Measurements from ENCODE around the gene C22orf23. TPM values are rescaled to one million over a fixed set of nuclear protein-coding genes. Genes with fewer than 3 reads are reported as not detected.

C22orf23 gene
- total and polyA plus RNA-seq, 8 donors = 0.09 to 0.68 (median 0.27) TPM; not detected in 2

GRCh38 chr22:37996515-37997246 lies 43.3 kb upstream of the C22orf23 start:
- no peaks in the 10 kb centered on the region for H3K36me3 ChIP-seq
- no peak for DNase-seq
- no peaks in the 10 kb centered on the region for H3K9me3 ChIP-seq
- H3K4me1 ChIP-seq = peaks cover 0 to 3% (median 0%) of the 10 kb centered on the region in 3 donors
- ATAC-seq = peak in 1 of 4 donors; percentile 28
- H3K27ac ChIP-seq = no peak overlapping the region
- no peak for FAIRE-seq
- no peak overlapping the region for H3K4me3 ChIP-seq
- intact Hi-C loops (cut with DNase I) = no loop called here
- no peak for TF ChIP-seq CTCF (IDR thresholded peaks at IDR 0.05)
- 75 to 79% methylated on average over 8 of the region's 8 CpGs for WGBS, 2 donors
- H3K27me3 ChIP-seq = no peaks in the 10 kb centered on the region

- DNase-seq (no peak), FAIRE-seq (no peak), ATAC-seq (no peak)
- TF ChIP-seq CTCF (IDR thresholded peaks at IDR 0.05) = no peak
- Histone ChIP-seq H3K36me3 (no peaks in the 10 kb centered on the region), H3K27me3 (no peaks in the 10 kb centered on the region), H3K4me3 (no peak overlapping the region), H3K4me1 (peaks cover 0 to 3% (median 0%) of the 10 kb centered on the region in 3 donors), H3K9me3 (no peaks in the 10 kb centered on the region), H3K27ac (no peak overlapping the region)
- intact Hi-C loops (cut with DNase I) = no loop called here
- 66 to 67% methylated on average over 3 to 4 of the region's 4 CpGs for WGBS, 2 donors
Measured at GRCh38 chr22:37996079-37996478, 42.7 kb upstream of the C22orf23 start.

GRCh38 chr22:37995460-37995859 lies 42.1 kb upstream of the C22orf23 start:
- FAIRE-seq (no peak), ATAC-seq (no peak), DNase-seq (no peak)
- 90 to 93% methylated on average over 4 of the region's 4 CpGs for WGBS, 2 donors
- no peak overlapping the region for H3K27ac ChIP-seq
- peaks cover 0 to 3% (median 0%) of the 10 kb centered on the region in 3 donors for H3K4me1 ChIP-seq
- H3K27me3 ChIP-seq = no peaks in the 10 kb centered on the region
- H3K9me3 ChIP-seq = no peaks in the 10 kb centered on the region
- no peak for TF ChIP-seq CTCF (IDR thresholded peaks at IDR 0.05)
- no peaks in the 10 kb centered on the region for H3K36me3 ChIP-seq
- intact Hi-C loops (cut with DNase I) = no loop called here
- no peak overlapping the region for H3K4me3 ChIP-seq

GRCh38 chr22:37994982-37995381 lies 41.6 kb upstream of the C22orf23 start:
- peaks cover 0 to 3% (median 0%) of the 10 kb centered on the region in 3 donors for H3K4me1 ChIP-seq
- intact Hi-C loops (cut with DNase I) = no loop called here
- FAIRE-seq = no peak
- H3K27ac ChIP-seq = no peak overlapping the region
- 86 to 93% methylated on average over 6 of the region's 6 CpGs for WGBS, 2 donors
- H3K9me3 ChIP-seq = no peaks in the 10 kb centered on the region
- TF ChIP-seq CTCF (IDR thresholded peaks at IDR 0.05) = no peak
- no peak for ATAC-seq
- no peaks in the 10 kb centered on the region for H3K27me3 ChIP-seq
- no peak overlapping the region for H3K4me3 ChIP-seq
- H3K36me3 ChIP-seq = no peaks in the 10 kb centered on the region
- DNase-seq = no peak

- H3K27me3 ChIP-seq = no peaks in the 10 kb centered on the region
- ATAC-seq (no peak), FAIRE-seq (no peak), DNase-seq (no peak)
- H3K27ac ChIP-seq = no peak overlapping the region
- no peak overlapping the region for H3K4me3 ChIP-seq
- H3K4me1 ChIP-seq = peaks cover 0 to 3% (median 0%) of the 10 kb centered on the region in 3 donors
- H3K36me3 ChIP-seq = no peaks in the 10 kb centered on the region
- TF ChIP-seq CTCF (IDR thresholded peaks at IDR 0.05) = no peak
- WGBS, 2 donors = 91% methylated on average over 6 of the region's 6 CpGs
- intact Hi-C loops (cut with DNase I) = no loop called here
- H3K9me3 ChIP-seq = no peaks in the 10 kb centered on the region
Measured at GRCh38 chr22:37994049-37994448, 40.6 kb upstream of the C22orf23 start.
